ENCODE data around the gene PRKCQ. TPM values are rescaled to one million over a fixed set of nuclear protein-coding genes. Genes with fewer than 3 reads are reported as not detected.
A peak's percentile ranks its signal among the peaks of the same experiment; 100 is the strongest.

Gene PRKCQ
- total and polyA plus RNA-seq, 7 experiments from 2014 or later: 44.3 to 74.5 (median 65.8) TPM

GRCh38 chr10:6567203-6567703 is 12.8 kb downstream of the PRKCQ start:
- ChIA-PET CTCF (no interaction called here), POLR2A (interaction anchor here (0.6 to 2.3 kb wide), 6 partner anchors 9 to 685 kb away, joined by 3 to 5 read pairs (median 4); no protein-coding TSS in a partner anchor)
- peak overlapping the region in 6 of 10 donors; percentile 2 to 60 (median 36) for H3K4me3 Mint-ChIP-seq
- no peak overlapping the region for H3K4me3 ChIP-seq (ENCODE audit: low read length)
- H3K9me3 Mint-ChIP-seq: no peaks in the 10 kb centered on the region
- DNase-seq: no peak
- no peak for ATAC-seq
- no peak overlapping the region for H3K27ac ChIP-seq (ENCODE audit: low read depth, low read length)
- peaks cover 14 to 34% (median 20%) of the 10 kb centered on the region in 5 donors for H3K36me3 Mint-ChIP-seq
- no peaks in the 10 kb centered on the region for H3K27me3 Mint-ChIP-seq
- H3K4me1 Mint-ChIP-seq: peaks cover 71 to 97% (median 94%) of the 10 kb centered on the region in 7 donors
- no peaks in the 10 kb centered on the region for H3K27me3 ChIP-seq (ENCODE audit: control insufficient read depth in 2 of 2, insufficient read depth in 2 of 2, low read length in 2 of 2)
- intact Hi-C loops (cut with micrococcal nuclease): no loop called here
- H3K27ac Mint-ChIP-seq: peak overlapping the region in 7 of 9 donors; percentile 7 to 84 (median 47)
- H3K4me1 ChIP-seq (ENCODE audit: control insufficient read depth in 2 of 2, insufficient read depth in 2 of 2, low read length in 2 of 2): peaks cover 57 to 80% of the 10 kb centered on the region in 2 donors
- H3K36me3 ChIP-seq (ENCODE audit: control insufficient read depth in 2 of 3, insufficient read depth in 3 of 3, low read length in 3 of 3): peaks cover 0 to 20% (median 3%) of the 10 kb centered on the region in 3 experiments
- no peaks in the 10 kb centered on the region for H3K9me3 ChIP-seq (ENCODE audit: control insufficient read depth in 2 of 3, low read length in 3 of 3)

DNA sequence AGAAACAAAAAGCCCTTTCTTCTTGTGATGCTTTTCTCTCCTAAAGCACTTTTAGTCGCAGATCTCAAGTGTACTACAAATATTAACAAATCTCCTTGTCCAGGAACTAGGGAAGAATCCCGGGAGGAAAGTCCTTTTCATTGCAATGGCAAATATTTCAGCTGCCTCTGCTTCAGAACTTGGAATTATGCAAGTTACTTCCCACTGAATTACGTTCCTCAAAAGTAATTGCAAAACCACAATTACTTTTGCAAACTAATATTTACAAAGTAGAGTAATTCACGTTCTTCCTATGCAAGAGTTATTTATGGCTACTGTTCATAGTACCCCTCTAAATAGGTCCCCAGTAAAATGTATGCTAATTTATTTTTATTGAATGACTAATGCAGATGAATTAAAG is 14.5 kb downstream of the PRKCQ start:
- H3K27me3 ChIP-seq (ENCODE audit: control insufficient read depth in 2 of 2, insufficient read depth in 2 of 2, low read length in 2 of 2): no peaks in the 10 kb centered on the region
- DNase-seq: no peak
- CTCF ChIA-PET: no interaction called here
- peak overlapping the region in 6 of 9 donors; percentile 8 to 94 (median 62) for H3K27ac Mint-ChIP-seq
- no peaks in the 10 kb centered on the region for H3K9me3 Mint-ChIP-seq
- no peak for ATAC-seq
- H3K4me1 Mint-ChIP-seq: peaks cover 66 to 94% (median 89%) of the 10 kb centered on the region in 7 donors
- H3K4me3 ChIP-seq (ENCODE audit: low read length): no peak overlapping the region
- peak overlapping the region in 2 of 10 donors; percentile 70 to 81 for H3K4me3 Mint-ChIP-seq
- intact Hi-C loops (cut with micrococcal nuclease): no loop called here
- no peaks in the 10 kb centered on the region for H3K27me3 Mint-ChIP-seq
- no peaks in the 10 kb centered on the region for H3K9me3 ChIP-seq (ENCODE audit: control insufficient read depth in 2 of 3, low read length in 3 of 3)
- no peak overlapping the region for H3K27ac ChIP-seq (ENCODE audit: low read depth, low read length)
- peaks cover 13 to 35% (median 18%) of the 10 kb centered on the region in 5 donors for H3K36me3 Mint-ChIP-seq
- H3K36me3 ChIP-seq (ENCODE audit: control insufficient read depth in 2 of 3, insufficient read depth in 3 of 3, low read length in 3 of 3): peaks cover 0 to 15% (median 3%) of the 10 kb centered on the region in 3 experiments
- H3K4me1 ChIP-seq (ENCODE audit: control insufficient read depth in 2 of 2, insufficient read depth in 2 of 2, low read length in 2 of 2): peaks cover 63 to 73% of the 10 kb centered on the region in 2 donors
- POLR2A ChIA-PET: interaction anchor here (1.1 to 4.5 kb wide), 3 partner anchors 23 to 49 kb away, joined by 3 to 34 read pairs (median 4); no protein-coding TSS in a partner anchor

DNA sequence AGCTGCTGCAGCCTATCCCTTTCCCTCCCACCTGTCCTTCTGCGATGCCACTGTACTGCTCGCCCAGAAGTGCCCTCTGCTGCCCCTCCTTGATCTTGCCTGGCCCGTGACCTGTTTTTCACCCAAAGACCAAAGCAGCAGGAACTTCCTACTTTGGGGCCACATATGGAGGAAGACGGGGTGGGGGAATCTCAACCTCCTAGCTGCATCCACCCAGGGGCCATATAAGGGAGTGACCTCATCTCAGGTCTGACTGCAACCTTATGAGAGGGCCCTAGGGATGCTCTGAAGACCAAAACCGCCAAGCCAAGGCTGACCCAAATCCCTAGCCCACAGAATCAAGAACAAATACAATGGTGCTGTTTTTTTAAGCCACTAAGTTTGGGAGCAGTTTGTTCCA is 15.7 kb downstream of the PRKCQ start:
- peak overlapping the region; percentile 46 for H3K27ac ChIP-seq (ENCODE audit: low read depth, low read length)

DNA sequence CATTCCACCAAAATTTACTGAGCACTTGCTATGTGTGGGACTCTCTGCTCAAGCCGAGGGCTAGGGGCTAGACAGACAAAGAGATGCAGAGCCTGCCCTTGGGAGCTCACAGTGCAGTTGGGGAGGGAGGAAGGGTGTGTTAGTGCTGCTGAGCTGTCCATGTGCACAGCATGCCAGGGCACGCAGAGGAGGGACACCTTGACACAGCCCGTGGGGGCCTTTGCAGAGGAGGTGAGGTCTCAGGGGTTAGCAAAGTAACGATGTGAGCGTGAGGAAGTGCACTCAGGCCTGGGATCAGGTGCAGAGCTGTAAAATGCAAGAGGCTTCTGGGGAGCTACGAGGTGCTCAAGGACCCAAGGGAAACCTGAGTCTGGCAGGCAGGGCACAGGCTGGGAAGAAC is 16.3 kb downstream of the PRKCQ start:
- peak overlapping the region; percentile 47 to 94 (median 87) for H3K27ac Mint-ChIP-seq
- no peaks in the 10 kb centered on the region for H3K27me3 ChIP-seq (ENCODE audit: control insufficient read depth in 2 of 2, insufficient read depth in 2 of 2, low read length in 2 of 2)
- H3K9me3 Mint-ChIP-seq: no peaks in the 10 kb centered on the region
- peak; percentile 36 for ATAC-seq
- POLR2A ChIA-PET: interaction anchor here (0.7 to 4.5 kb wide), 10 partner anchors 8 to 101 kb away, joined by 3 to 34 read pairs (median 4); partner anchors contain the start of gene PRKCQ
- intact Hi-C loops (cut with micrococcal nuclease): loop anchor here (1.0 to 5.0 kb wide), 5 partner anchors 7 to 46 kb away; no protein-coding TSS in a partner anchor
- H3K4me3 ChIP-seq (ENCODE audit: low read length): peak overlapping the region; percentile 42
- peak overlapping the region; percentile 46 for H3K27ac ChIP-seq (ENCODE audit: low read depth, low read length)
- H3K36me3 ChIP-seq (ENCODE audit: control insufficient read depth in 2 of 3, insufficient read depth in 3 of 3, low read length in 3 of 3): no peaks in the 10 kb centered on the region
- peaks cover 65 to 68% of the 10 kb centered on the region in 2 donors for H3K4me1 ChIP-seq (ENCODE audit: control insufficient read depth in 2 of 2, insufficient read depth in 2 of 2, low read length in 2 of 2)
- peak in 3 of 9 donors; percentile 7 to 27 (median 16) for DNase-seq
- H3K4me3 Mint-ChIP-seq: peak overlapping the region; percentile 69 to 89 (median 80)
- peaks cover 63 to 94% (median 88%) of the 10 kb centered on the region in 7 donors for H3K4me1 Mint-ChIP-seq
- no peaks in the 10 kb centered on the region for H3K27me3 Mint-ChIP-seq
- no peaks in the 10 kb centered on the region for H3K9me3 ChIP-seq (ENCODE audit: control insufficient read depth in 2 of 3, low read length in 3 of 3)
- peaks cover 4 to 28% (median 11%) of the 10 kb centered on the region in 5 donors for H3K36me3 Mint-ChIP-seq
- CTCF ChIA-PET: interaction anchor here (0.6 to 3.6 kb wide), 7 partner anchors 14 to 89 kb away, joined by 3 to 12 read pairs (median 3); no protein-coding TSS in a partner anchor

More for the DNA sequence above, 15.7 kb downstream of the PRKCQ start:
- peak overlapping the region; percentile 1 to 89 (median 80) for H3K4me3 Mint-ChIP-seq
- POLR2A ChIA-PET: interaction anchor here (0.6 to 4.5 kb wide), 8 partner anchors 12 to 47 kb away, joined by 3 to 34 read pairs (median 4); partner anchors contain the start of gene PRKCQ
- peak overlapping the region; percentile 47 to 94 (median 87) for H3K27ac Mint-ChIP-seq
- H3K4me1 Mint-ChIP-seq: peaks cover 66 to 94% (median 90%) of the 10 kb centered on the region in 7 donors
- Histone ChIP-seq H3K4me3 (ENCODE audit: low read length) (no peak overlapping the region), H3K36me3 (ENCODE audit: control insufficient read depth in 2 of 3, insufficient read depth in 3 of 3, low read length in 3 of 3) (peaks cover 0 to 4% (median 0%) of the 10 kb centered on the region in 3 experiments), H3K27me3 (ENCODE audit: control insufficient read depth in 2 of 2, insufficient read depth in 2 of 2, low read length in 2 of 2) (no peaks in the 10 kb centered on the region), H3K9me3 (ENCODE audit: control insufficient read depth in 2 of 3, low read length in 3 of 3) (no peaks in the 10 kb centered on the region), H3K4me1 (ENCODE audit: control insufficient read depth in 2 of 2, insufficient read depth in 2 of 2, low read length in 2 of 2) (peaks cover 64 to 68% of the 10 kb centered on the region in 2 donors)
- no peaks in the 10 kb centered on the region for H3K27me3 Mint-ChIP-seq
- intact Hi-C loops (cut with micrococcal nuclease): loop anchor here in 1 of 2 donors (1.0 to 5.0 kb wide), 2 partner anchors 8 to 47 kb away; no protein-coding TSS in a partner anchor
- CTCF ChIA-PET: interaction anchor here (0.6 to 3.6 kb wide), 5 partner anchors 14 to 50 kb away, joined by 3 to 12 read pairs (median 3); no protein-coding TSS in a partner anchor
- DNase-seq (peak in 1 of 9 donors; percentile 13), ATAC-seq (peak; percentile 53)
- peaks cover 4 to 31% (median 11%) of the 10 kb centered on the region in 5 donors for H3K36me3 Mint-ChIP-seq
- no peaks in the 10 kb centered on the region for H3K9me3 Mint-ChIP-seq

- peak overlapping the region; percentile 69 to 89 (median 80) for H3K4me3 Mint-ChIP-seq
- no peaks in the 10 kb centered on the region for H3K9me3 Mint-ChIP-seq
- DNase-seq (peak in 4 of 9 donors; percentile 33 to 60 (median 39)), ATAC-seq (peak; percentile 56)
- H3K27ac Mint-ChIP-seq: peak overlapping the region; percentile 47 to 94 (median 87)
- Histone ChIP-seq H3K36me3 (ENCODE audit: control insufficient read depth in 2 of 3, insufficient read depth in 3 of 3, low read length in 3 of 3) (no peaks in the 10 kb centered on the region), H3K4me1 (ENCODE audit: control insufficient read depth in 2 of 2, insufficient read depth in 2 of 2, low read length in 2 of 2) (peaks cover 69 to 73% of the 10 kb centered on the region in 2 donors), H3K4me3 (ENCODE audit: low read length) (peak overlapping the region; percentile 42), H3K27me3 (ENCODE audit: control insufficient read depth in 2 of 2, insufficient read depth in 2 of 2, low read length in 2 of 2) (no peaks in the 10 kb centered on the region), H3K27ac (ENCODE audit: low read depth, low read length) (peak overlapping the region; percentile 46), H3K9me3 (ENCODE audit: control insufficient read depth in 2 of 3, low read length in 3 of 3) (no peaks in the 10 kb centered on the region)
- peaks cover 8 to 30% (median 11%) of the 10 kb centered on the region in 5 donors for H3K36me3 Mint-ChIP-seq
- H3K27me3 Mint-ChIP-seq: no peaks in the 10 kb centered on the region
- CTCF ChIA-PET: interaction anchor here (0.6 to 3.6 kb wide), 6 partner anchors 9 to 90 kb away, joined by 3 to 12 read pairs (median 4); no protein-coding TSS in a partner anchor
- intact Hi-C loops (cut with micrococcal nuclease): loop anchor here (1.0 to 5.0 kb wide), 4 partner anchors 9 to 46 kb away; no protein-coding TSS in a partner anchor
- peaks cover 65 to 96% (median 91%) of the 10 kb centered on the region in 7 donors for H3K4me1 Mint-ChIP-seq
- POLR2A ChIA-PET: interaction anchor here (1.0 to 4.5 kb wide), 11 partner anchors 9 to 100 kb away, joined by 3 to 34 read pairs (median 4); partner anchors contain the start of gene PRKCQ
These were observed 17.0 kb downstream of the PRKCQ start for GRCh38 chr10:6563075-6563474.

DNA sequence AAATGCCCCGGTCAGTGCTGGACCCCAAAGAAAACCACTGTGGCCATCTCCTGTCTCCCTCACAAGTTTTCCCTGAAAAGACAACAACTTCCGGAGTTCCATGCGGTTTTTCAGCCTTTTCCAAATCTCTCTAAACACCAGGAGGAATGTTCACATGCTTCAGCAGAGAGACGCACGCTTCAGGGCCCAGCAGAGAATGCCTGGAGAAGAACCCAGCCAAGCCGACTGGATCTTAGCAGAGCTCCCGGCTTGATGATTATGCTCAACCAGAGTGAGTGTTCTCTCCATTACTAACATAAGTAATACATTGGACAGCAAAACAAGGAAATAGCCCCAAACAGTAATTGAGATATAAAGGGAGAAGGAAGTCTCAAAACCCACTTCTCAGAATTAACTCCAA is 17.9 kb downstream of the PRKCQ start:
- intact Hi-C loops (cut with micrococcal nuclease): loop anchor here in 1 of 2 donors (5.0 kb wide), 1 partner anchor 45 kb away; no protein-coding TSS in a partner anchor
- H3K27ac ChIP-seq (ENCODE audit: low read depth, low read length): peak overlapping the region; percentile 46
- no peaks in the 10 kb centered on the region for H3K9me3 ChIP-seq (ENCODE audit: control insufficient read depth in 2 of 3, low read length in 3 of 3)
- no peak overlapping the region for H3K4me3 ChIP-seq (ENCODE audit: low read length)
- peak overlapping the region in 8 of 9 donors; percentile 47 to 94 (median 76) for H3K27ac Mint-ChIP-seq
- H3K36me3 ChIP-seq (ENCODE audit: control insufficient read depth in 2 of 3, insufficient read depth in 3 of 3, low read length in 3 of 3): no peaks in the 10 kb centered on the region
- H3K4me3 Mint-ChIP-seq: peak overlapping the region in 9 of 10 donors; percentile 47 to 89 (median 80)
- peaks cover 11 to 37% (median 17%) of the 10 kb centered on the region in 5 donors for H3K36me3 Mint-ChIP-seq
- ChIA-PET CTCF (interaction anchor here (0.6 to 3.6 kb wide), 6 partner anchors 10 to 89 kb away, joined by 3 to 12 read pairs (median 4); no protein-coding TSS in a partner anchor), POLR2A (interaction anchor here (1.0 to 4.5 kb wide), 7 partner anchors 10 to 42 kb away, joined by 3 to 34 read pairs (median 4); no protein-coding TSS in a partner anchor)
- DNase-seq (no peak), ATAC-seq (no peak)
- peaks cover 0 to 4% (median 0%) of the 10 kb centered on the region in 11 donors for H3K9me3 Mint-ChIP-seq
- no peaks in the 10 kb centered on the region for H3K27me3 Mint-ChIP-seq
- H3K4me1 Mint-ChIP-seq: peaks cover 70 to 97% (median 92%) of the 10 kb centered on the region in 7 donors
- no peaks in the 10 kb centered on the region for H3K27me3 ChIP-seq (ENCODE audit: control insufficient read depth in 2 of 2, insufficient read depth in 2 of 2, low read length in 2 of 2)
- H3K4me1 ChIP-seq (ENCODE audit: control insufficient read depth in 2 of 2, insufficient read depth in 2 of 2, low read length in 2 of 2): peaks cover 73 to 82% of the 10 kb centered on the region in 2 donors

Measured in naive thymus-derived CD4-positive, alpha-beta T cell (primary cell).